ENCODE measurements around the gene ERCC1. TPM values are rescaled to one million over a fixed set of nuclear protein-coding genes. Genes with fewer than 3 reads are reported as not detected.

Gene ERCC1
- total and polyA plus RNA-seq, 2 of the 13 experiments (the other 11 are each of a cell fraction or from before 2014, with no cell fraction given): 40.0 to 66.4 TPM

DNA sequence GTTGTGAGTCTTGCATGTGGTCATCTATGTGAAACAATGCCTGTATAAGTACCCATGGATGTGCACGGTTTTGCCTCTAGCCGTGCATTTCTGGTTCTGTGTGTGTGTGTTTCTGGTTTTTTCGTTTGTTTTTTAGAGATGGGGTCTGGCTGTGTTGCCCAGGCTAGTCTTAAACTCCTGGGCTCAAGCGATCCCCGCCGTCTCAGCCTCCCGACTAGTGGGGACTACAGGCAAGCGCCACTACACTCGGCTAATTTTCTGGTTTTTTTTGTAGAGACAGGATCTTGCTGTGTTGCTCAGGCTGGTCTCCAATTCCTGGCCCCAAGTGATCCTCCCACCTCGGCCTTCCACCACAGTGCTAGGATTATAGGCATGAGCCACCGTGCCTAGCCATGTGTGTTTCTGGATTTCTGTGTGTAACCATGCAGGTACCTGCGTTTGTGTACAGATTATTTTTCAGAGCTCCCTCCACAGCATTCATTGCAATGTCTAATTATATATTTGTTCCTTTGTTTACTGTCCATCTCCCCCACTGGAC is 28.2 kb upstream of the ERCC1 start (continued):
- TF ChIP-seq FOXK2 (IDR thresholded peaks at IDR 0.05) (0 out of 2 replicates have a peak, but pooled peaks have one; percentile 1), KDM5A (IDR thresholded peaks at IDR 0.05; ENCODE audit: borderline replicate concordance, low read length) (no peak), CENPX (CRISPR knock-in tag; IDR thresholded peaks at IDR 0.05) (no peak), ZNF354B (CRISPR knock-in tag; IDR thresholded peaks at IDR 0.05) (0 out of 2 replicates have a peak, but pooled peaks have one; percentile 39), U2AF2 (IDR thresholded peaks at IDR 0.05; ENCODE audit: low read depth, low read length) (no peak), FOXA1 (IDR thresholded peaks at IDR 0.05) (no peak), FOXA1 (CRISPR knock-in tag; IDR thresholded peaks at IDR 0.05) (0 out of 2 replicates have a peak, but pooled peaks have one; percentile 27), ETS1 (CRISPR knock-in tag; IDR thresholded peaks at IDR 0.05) (no peak), ZNF343 (CRISPR knock-in tag; IDR thresholded peaks at IDR 0.05) (no peak), MZF1 (CRISPR knock-in tag; IDR thresholded peaks at IDR 0.05; ENCODE audit: borderline replicate concordance) (no peak), MATR3 (CRISPR knock-in tag; IDR thresholded peaks at IDR 0.05) (no peak), ZNF546 (CRISPR knock-in tag; conservative IDR thresholded peaks at IDR 0.05) (no peak), FOXA3 (CRISPR knock-in tag; IDR thresholded peaks at IDR 0.05) (peak; percentile 36), SOX6 (IDR thresholded peaks at IDR 0.05) (no peak), SOX6 (CRISPR knock-in tag; IDR thresholded peaks at IDR 0.05) (no peak)
- TF ChIP-seq, protein P1, sequence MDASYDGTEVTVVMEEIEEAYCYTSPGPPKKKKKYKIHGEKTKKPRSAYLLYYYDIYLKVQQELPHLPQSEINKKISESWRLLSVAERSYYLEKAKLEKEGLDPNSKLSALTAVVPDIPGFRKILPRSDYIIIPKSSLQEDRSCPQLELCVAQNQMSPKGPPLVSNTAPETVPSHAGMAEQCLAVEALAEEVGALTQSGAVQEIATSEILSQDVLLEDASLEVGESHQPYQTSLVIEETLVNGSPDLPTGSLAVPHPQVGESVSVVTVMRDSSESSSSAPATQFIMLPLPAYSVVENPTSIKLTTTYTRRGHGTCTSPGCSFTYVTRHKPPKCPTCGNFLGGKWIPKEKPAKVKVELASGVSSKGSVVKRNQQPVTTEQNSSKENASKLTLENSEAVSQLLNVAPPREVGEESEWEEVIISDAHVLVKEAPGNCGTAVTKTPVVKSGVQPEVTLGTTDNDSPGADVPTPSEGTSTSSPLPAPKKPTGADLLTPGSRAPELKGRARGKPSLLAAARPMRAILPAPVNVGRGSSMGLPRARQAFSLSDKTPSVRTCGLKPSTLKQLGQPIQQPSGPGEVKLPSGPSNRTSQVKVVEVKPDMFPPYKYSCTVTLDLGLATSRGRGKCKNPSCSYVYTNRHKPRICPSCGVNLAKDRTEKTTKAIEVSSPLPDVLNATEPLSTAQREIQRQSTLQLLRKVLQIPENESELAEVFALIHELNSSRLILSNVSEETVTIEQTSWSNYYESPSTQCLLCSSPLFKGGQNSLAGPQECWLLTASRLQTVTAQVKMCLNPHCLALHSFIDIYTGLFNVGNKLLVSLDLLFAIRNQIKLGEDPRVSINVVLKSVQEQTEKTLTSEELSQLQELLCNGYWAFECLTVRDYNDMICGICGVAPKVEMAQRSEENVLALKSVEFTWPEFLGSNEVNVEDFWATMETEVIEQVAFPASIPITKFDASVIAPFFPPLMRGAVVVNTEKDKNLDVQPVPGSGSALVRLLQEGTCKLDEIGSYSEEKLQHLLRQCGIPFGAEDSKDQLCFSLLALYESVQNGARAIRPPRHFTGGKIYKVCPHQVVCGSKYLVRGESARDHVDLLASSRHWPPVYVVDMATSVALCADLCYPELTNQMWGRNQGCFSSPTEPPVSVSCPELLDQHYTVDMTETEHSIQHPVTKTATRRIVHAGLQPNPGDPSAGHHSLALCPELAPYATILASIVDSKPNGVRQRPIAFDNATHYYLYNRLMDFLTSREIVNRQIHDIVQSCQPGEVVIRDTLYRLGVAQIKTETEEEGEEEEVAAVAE (CRISPR knock-in tag; IDR thresholded peaks at IDR 0.05; ENCODE audit: borderline replicate concordance): no peak
